PC-3 (cell line): ENCODE data around the gene ASB18.

Experiments used
- EZH2 ChIP-seq: fragments of 300-600 bp; sonication (generic); IDR thresholded peaks from one replicate; pipeline ENCODE4 v1.6.1; 2017; ENCODE audit warnings: antibody characterized with exemption, mild to moderate bottlenecking, low read length; ENCODE audit not compliant: unreplicated experiment
- EZH2phosphoT487 ChIP-seq: fragments of 300-600 bp; sonication (generic); IDR thresholded peaks from 2 replicates; pipeline ENCODE4 v1.6.1; 2018; ENCODE audit warnings: mild to moderate bottlenecking, antibody characterized with exemption, low read length, borderline replicate concordance
- TF ChIP-seq, protein P1 (sequence below): fragments of 300-600 bp; sonication (generic); conservative IDR thresholded peaks from 2 replicates; pipeline ENCODE4 v1.5.1; 2017; ENCODE audit warnings: antibody characterized with exemption, low read depth, mild to moderate bottlenecking, low read length

DNA sequence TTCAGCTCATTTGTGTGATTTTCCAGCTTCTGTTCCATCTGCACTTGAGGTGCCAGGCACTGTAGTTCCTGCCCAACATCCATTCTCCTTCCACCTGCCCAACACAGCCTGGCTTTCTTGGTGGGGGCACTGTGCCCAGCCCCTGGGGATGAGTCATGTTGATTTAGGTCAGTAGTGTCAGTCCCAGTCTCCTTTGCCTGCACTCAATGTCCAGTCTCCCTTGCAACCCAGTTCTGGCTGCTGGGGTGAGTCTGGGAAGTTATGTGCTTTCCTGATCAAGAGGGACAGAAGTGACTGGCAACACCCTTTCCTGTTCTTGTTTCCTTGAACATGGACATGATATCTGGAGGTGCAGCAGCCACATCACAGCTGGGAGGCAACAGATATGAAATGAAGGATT lies 1.5 kb upstream of the ASB18 start:
- TF ChIP-seq, protein P1, sequence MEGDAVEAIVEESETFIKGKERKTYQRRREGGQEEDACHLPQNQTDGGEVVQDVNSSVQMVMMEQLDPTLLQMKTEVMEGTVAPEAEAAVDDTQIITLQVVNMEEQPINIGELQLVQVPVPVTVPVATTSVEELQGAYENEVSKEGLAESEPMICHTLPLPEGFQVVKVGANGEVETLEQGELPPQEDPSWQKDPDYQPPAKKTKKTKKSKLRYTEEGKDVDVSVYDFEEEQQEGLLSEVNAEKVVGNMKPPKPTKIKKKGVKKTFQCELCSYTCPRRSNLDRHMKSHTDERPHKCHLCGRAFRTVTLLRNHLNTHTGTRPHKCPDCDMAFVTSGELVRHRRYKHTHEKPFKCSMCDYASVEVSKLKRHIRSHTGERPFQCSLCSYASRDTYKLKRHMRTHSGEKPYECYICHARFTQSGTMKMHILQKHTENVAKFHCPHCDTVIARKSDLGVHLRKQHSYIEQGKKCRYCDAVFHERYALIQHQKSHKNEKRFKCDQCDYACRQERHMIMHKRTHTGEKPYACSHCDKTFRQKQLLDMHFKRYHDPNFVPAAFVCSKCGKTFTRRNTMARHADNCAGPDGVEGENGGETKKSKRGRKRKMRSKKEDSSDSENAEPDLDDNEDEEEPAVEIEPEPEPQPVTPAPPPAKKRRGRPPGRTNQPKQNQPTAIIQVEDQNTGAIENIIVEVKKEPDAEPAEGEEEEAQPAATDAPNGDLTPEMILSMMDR, result no peak
- TF ChIP-seq EZH2 (no peak), EZH2phosphoT487 (no peak)
